ENCODE measurements around the gene TNFRSF12A.

DNA sequence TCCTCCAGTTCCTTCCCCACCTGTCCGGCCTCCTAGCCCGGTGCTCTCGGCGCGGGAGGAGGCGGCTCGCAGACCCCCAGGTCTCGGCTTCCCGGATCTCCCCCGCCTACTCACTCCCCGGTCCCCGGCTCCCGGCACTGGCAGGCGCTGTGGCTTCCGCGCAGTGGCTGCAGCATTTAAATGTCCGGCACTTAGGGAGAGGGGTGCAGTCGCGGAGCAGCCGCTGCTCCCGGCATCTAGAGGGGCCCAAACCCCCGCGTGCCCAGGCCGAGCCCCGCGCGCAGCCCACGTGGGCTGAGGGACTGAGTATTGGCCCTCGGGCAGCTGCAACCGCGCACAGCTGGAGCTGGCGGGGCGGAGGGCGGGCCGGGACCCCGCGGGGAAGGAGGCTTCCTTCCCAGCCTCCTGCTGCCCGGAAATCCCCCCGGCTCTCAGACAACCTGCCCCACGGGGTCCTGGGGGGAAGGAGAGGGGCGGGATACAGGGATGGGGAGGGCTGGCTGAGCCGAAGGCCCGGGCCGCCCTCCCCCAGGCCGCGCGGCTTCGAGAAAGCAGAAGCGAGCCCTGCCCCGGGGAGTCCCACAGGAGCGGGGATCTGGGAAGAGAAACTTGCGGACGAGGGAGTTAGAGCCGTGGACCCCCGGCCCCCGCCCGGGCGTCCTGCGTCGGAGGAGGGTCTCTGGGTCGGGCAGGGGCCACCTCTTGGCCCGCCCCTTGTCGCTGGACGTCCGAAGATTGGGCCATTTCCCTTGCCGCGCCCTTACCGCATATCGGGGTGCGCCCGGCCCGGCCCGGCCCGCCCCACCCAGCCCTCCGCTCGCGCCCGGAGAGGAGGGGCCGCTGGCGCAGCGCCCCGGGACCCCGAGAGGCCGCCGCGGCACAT is 25.8 kb downstream of the TNFRSF12A start, which contains the start of gene MMP25:
- TF ChIP-seq EZH2 (IDR thresholded peaks at IDR 0.05) (no peak), POLR2AphosphoS5 (IDR thresholded peaks at IDR 0.05; ENCODE audit: borderline replicate concordance, low read depth, low read length) (no peak), FOXP2 (optimal IDR thresholded peaks at IDR 0.05; ENCODE audit: control extremely low read depth, extremely low read length, insufficient read depth) (no peak)

Measured in SK-N-MC (cell line).